Neural crest cell (in vitro differentiated cells): ENCODE measurements around the gene SLC14A1. TPM values are rescaled to one million over a fixed set of nuclear protein-coding genes. Genes with fewer than 3 reads are reported as not detected.

Experiments used
- DNase-seq: peaks from one replicate; pipeline ENCODE4 v3.0.0; 2021; ENCODE audit warnings: low read depth, mixed read lengths, low spot score
- H3K27ac Mint-ChIP-seq: one replicate; pipeline ENCODE4 v1.8.0; 2021; ENCODE audit warnings: mild to moderate bottlenecking, mixed read lengths; ENCODE audit not compliant: unreplicated experiment
- H3K27me3 Mint-ChIP-seq: 2 replicates; pipeline ENCODE4 v1.8.0; 2021; ENCODE audit warnings: low read depth, mild to moderate bottlenecking, mixed read lengths
- H3K36me3 Mint-ChIP-seq: 2 replicates; pipeline ENCODE4 v1.8.0; 2021; ENCODE audit warnings: low read depth, mild to moderate bottlenecking, mixed read lengths
- H3K4me1 Mint-ChIP-seq: 2 replicates; pipeline ENCODE4 v1.8.0; 2021; ENCODE audit warnings: mixed read lengths
- H3K4me3 Mint-ChIP-seq: one replicate; pipeline ENCODE4 v1.8.0; 2021; ENCODE audit warnings: mild to moderate bottlenecking, mixed read lengths
- H3K9me3 Mint-ChIP-seq: 2 replicates; pipeline ENCODE4 v1.8.0; 2021; ENCODE audit warnings: mixed read lengths
- CTCF ChIP-seq: fragments of 200-600 bp; sonication (generic); conservative IDR thresholded peaks from 2 replicates; pipeline ENCODE4 v1.5.0; 2021; ENCODE audit warnings: antibody characterized with exemption, mild to moderate bottlenecking
- total RNA-seq: library from RNA; stranded (reverse); gene quantifications from 2 replicates; pipeline ENCODE4 v1.2.1, GENCODE V29; 2021

The SLC14A1 gene
- total RNA-seq, 1 donor from 2014 or later: not detected

- DNase-seq: no peak
- Mint-ChIP-seq H3K4me3 (no peak overlapping the region), H3K27me3 (peaks cover 2% of the 10 kb centered on the region), H3K4me1 (no peaks in the 10 kb centered on the region), H3K27ac (no peak overlapping the region), H3K9me3 (peaks cover 3% of the 10 kb centered on the region), H3K36me3 (no peaks in the 10 kb centered on the region)
- no peak for TF ChIP-seq CTCF
These were observed 22.0 kb downstream of the SLC14A1 start for GRCh38 chr18:45745817-45746461.

- H3K27ac Mint-ChIP-seq: no peak overlapping the region
- H3K27me3 Mint-ChIP-seq: no peaks in the 10 kb centered on the region
- H3K9me3 Mint-ChIP-seq: peaks cover 3% of the 10 kb centered on the region
- TF ChIP-seq CTCF: no peak
- no peak for DNase-seq
- peaks cover 4% of the 10 kb centered on the region for H3K4me1 Mint-ChIP-seq
- H3K36me3 Mint-ChIP-seq: no peaks in the 10 kb centered on the region
- no peak overlapping the region for H3K4me3 Mint-ChIP-seq
These were observed 24.5 kb downstream of the SLC14A1 start for GRCh38 chr18:45748501-45748900.

- Mint-ChIP-seq H3K4me3 (no peak overlapping the region), H3K4me1 (peaks cover 4% of the 10 kb centered on the region), H3K9me3 (peaks cover 7% of the 10 kb centered on the region), H3K36me3 (no peaks in the 10 kb centered on the region), H3K27ac (no peak overlapping the region), H3K27me3 (peaks cover 7% of the 10 kb centered on the region)
- no peak for DNase-seq
- no peak for TF ChIP-seq CTCF
These were observed 26.1 kb downstream of the SLC14A1 start for GRCh38 chr18:45749918-45750689.

GRCh38 chr18:45751766-45752165 is 27.8 kb downstream of the SLC14A1 start:
- Mint-ChIP-seq H3K36me3 (no peaks in the 10 kb centered on the region), H3K27me3 (peaks cover 16% of the 10 kb centered on the region), H3K4me1 (peaks cover 4% of the 10 kb centered on the region), H3K27ac (no peak overlapping the region), H3K9me3 (peaks cover 7% of the 10 kb centered on the region), H3K4me3 (no peak overlapping the region)
- TF ChIP-seq CTCF: no peak
- DNase-seq: no peak

GRCh38 chr18:45752681-45753080 is 28.7 kb downstream of the SLC14A1 start:
- no peak for TF ChIP-seq CTCF
- DNase-seq: no peak
- H3K4me1 Mint-ChIP-seq: peaks cover 4% of the 10 kb centered on the region
- peaks cover 26% of the 10 kb centered on the region for H3K27me3 Mint-ChIP-seq
- H3K4me3 Mint-ChIP-seq: no peak overlapping the region
- no peak overlapping the region for H3K27ac Mint-ChIP-seq
- H3K9me3 Mint-ChIP-seq: peaks cover 7% of the 10 kb centered on the region
- H3K36me3 Mint-ChIP-seq: no peaks in the 10 kb centered on the region
